Activated CD8-positive, alpha-beta memory T cell treated with anti-CD3 and anti-CD28 coated beads for 48 hours (primary cell): ENCODE results near the gene SLC24A3.

ENCODE experiments used
- DNase-seq, 3 experiments: peaks; one replicate each; pipeline ENCODE4 v3.0.0-alpha.2; 2020; ENCODE audit warnings: low read depth in 2 of 3, low spot score in 2 of 3

The SLC24A3 gene

DNA sequence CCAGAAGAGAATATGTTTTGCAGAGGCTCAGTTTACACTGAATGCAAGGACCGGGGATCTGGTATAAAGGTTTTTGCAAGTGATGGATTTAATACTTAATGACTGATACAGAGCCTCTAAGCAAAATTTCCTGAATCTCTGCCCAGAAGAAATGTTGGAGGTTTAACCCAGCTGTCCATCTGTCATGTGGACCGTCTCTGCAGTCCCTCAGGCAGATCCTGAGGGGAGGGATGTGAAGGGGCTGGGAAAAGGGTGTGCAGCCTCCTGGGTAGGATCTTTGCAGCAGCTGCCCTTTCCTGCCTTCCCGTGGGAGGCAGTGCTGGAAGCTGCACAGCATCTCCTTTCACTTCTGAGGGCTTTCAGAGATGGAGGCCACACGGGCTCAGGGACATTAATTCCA lies 207.0 kb downstream of the SLC24A3 start:
- no peak for DNase-seq

DNA sequence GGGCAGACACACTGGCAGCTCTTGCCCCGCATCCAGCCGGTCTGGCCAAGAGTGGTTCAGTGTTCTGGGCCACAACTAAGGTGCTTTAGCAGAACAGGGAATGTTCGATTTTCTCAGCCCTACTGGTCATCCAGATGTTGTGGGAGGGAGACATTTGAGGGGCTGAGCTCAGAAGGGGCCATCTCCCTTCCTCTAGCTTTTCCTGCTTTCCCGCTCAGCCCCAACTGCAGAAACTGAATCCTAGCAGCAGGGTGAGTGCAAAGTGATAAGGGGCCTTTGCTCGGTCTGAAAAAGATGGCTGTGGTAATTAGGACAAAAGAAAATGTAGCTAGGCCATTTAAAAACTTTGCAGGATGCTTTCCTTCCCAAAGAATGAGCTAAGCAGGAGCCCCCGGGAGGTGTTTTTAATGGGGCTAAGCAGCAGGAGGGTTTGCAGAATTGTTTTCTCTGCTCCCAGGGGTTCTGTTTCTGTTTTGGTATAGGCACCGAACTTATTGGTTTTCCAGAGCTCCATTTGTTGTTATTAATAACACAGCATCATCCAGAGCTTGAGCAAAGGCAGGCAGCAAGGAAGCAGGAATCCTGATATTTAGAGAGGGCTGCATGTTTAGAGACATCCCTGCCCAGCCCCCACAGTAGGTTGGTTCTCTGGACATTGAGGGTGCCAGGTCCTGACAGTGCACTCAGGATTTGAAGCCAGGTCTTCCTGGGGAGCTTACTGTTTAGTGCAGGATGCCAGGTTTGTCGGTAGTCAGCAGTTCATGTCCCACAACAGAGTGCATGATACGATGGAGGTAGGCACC lies 210.9 kb downstream of the SLC24A3 start:
- no peak for DNase-seq

DNA sequence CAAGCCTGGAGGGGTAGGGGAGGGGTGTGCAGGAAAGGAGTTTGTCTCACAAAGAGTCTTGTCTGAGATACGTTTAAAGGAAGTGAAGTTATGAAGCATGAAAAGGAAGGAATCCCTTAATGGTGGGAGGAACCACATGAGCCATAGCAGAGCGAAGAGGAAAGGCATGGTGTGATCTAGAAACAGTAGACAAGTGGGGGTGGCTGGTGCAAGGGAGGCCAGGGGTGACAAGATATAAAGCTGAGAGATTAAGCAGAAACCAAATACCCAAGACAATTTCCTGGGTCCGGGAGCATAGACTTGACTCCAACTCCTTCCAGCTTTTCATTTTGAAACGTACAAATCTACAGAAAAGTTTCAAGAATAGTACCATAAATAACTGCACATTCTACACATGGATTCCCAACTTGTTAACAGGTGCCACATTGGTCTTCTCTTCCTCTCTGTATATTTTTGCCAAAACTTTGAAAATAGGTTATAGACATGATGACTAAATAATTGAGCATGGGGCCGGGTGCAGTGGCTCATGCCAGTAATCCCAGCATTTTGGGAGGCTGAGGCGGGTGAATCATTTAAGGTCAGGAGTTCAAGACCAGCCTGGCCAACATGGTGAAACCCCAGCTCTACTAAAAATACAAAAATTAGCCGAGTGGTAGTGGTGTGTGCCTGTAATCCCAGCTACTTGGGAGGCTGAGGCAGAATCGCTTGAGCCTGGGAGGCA lies 211.6 kb downstream of the SLC24A3 start:
- no peak for DNase-seq

DNA sequence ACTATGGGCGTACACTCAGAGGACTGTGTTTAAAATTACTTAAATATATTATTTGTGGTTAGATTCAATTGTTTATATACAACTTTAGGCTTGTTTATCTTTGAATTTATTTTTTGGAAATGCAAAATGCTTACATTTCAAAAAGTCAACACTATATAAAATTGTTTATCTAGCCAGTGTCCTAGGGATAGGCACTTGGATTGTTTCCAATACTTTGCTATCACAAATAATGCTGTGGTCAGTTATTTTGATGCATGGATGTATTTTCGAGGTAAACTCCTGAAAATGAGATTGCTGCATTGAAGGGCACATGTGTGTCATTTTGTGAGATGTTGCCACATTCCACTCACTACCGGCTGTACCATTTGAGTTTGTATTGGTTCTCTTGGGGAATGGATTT lies 213.9 kb downstream of the SLC24A3 start:
- DNase-seq, result no peak

DNA sequence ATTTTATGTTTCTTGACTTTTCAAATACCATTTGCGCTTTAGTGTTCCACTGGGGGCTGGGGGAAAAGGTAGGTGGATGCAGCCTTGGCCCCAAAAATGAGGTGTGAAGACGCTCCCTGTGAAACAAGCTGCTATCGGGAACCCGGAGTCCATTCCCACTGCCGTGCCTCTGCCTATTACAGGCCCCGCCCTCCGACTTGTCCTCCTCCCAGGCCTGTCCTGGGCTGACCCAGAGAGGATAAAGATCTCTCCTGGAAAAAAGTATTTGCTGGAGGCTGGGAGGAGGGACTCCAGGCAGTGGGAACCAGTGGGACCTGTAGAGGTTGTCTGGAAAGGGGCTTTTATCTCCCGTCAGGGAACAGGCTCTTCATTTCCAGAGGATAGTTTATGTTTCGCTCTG lies 215.0 kb downstream of the SLC24A3 start:
- no peak for DNase-seq

DNA sequence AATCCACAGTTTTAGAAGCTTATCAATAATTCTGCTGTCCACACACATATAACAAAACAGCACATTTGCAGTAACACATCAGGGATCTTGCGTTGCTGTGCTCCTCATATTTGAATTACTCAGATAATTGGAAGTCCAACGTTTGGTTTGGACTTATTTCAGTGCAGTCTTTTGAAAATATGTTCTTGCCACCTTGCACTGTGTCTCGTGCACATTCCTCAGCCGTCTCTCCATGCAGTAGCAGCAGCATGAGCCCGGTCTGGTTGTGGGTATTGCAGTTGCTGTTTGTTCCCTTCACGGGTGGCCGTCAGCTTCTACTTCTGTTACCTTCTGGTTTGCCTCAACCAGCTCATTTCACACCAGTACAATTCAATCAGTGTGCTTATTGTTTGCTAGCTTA lies 215.5 kb downstream of the SLC24A3 start:
- no peak for DNase-seq

DNA sequence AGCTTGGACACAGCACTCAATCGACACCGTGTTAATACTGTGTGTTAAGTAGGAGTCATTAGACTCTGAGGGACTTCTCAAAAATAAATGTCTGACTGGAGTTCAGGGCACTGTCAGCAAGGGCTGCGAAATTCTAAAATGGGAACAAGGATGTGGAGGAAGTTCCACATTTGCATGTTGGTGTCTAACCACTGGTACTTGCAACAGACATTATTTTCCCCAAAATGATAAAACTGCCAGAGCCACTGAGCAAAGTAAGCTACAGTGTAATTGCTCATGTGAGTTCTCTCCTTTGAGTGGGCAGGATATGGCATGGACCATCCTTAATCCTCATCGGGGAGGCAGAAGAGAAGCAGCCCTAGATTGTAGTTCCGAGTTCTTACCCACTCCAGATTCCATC lies 215.9 kb downstream of the SLC24A3 start:
- DNase-seq, result no peak

DNA sequence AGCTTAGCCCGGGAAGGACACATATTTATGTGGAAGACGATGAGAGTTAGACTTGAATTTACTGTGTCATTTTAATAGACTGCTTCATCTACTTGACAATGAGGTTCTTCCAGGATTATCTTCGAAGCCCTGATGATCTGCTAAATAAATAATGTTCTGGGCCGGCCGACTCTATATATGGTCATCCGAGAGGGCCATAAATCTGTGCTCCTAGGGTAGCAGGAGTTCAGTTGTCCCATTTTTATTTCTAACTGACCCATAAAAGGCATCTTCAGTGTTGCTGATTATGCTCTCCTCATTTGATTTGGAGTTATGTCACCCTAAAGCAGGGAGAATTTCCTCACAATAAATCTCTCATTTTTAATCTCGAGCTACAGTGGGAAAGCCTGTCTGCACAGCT lies 217.1 kb downstream of the SLC24A3 start:
- no peak for DNase-seq

DNA sequence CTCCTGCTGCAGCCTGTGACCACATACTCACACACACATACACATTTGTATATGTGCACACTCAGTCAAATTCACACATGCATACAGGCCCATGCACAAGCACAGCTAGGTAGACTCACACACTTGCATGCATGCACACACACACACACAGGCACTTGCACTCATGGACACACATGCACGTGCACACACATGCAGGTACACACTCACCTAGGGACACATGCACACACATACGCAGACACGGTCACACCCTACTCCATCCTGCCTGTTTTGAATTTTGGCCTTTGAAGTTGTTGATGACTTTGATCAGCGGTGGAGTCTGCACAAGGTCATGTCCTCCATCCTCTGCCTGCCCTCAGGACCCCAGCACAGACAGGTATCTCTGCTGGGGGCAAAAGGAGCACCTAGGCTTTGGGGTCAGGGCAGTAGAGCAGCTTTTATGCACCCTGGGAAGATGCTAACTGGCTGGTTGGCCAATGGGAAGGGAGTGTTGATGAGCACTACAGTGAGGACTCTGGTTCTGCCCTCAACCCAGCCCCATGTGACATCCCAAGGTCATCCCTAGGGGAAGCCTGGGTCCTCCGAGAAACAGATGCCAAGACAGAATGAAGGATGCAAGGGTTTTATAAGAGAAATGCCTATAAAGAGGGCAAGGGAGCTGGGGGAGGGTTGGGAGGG lies 218.3 kb downstream of the SLC24A3 start:
- DNase-seq, result no peak

DNA sequence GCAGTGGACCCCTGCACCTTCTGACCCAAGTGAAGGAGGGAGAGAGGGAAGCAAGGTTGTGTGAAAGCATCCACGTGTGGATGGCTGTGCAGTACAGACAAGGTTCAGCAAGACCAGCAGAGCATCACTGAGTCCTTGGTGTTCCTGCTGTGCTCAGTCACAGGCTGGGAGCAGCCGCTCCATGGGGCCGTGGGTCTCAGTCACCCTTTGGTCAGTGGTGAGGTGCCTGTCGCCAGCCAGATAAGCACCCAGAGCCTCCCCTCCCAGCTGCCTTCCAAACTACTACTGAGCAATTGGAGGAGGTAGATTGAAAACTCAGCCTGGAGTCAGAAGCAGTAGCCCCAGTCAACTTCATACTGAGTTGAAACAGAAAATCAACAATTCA lies 218.9 kb downstream of the SLC24A3 start:
- no peak for DNase-seq

DNA sequence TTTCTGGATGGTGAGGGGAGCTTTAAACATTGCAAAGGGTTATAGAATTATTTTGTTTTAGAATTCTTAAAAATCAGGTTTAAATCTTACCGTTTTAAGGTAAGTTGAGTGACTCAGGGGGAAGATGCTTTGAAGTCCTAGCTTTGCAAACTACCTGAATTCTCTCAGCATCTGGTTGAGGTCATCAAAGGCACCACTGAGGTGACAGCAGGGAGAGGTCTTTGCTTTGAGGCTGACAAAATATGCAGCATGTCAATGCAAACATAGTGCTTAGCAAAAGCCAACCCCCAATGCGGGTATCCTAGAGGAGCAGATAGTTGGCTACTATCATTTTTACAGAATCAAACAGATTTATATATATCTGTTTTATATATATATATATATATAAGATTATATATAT lies 219.5 kb downstream of the SLC24A3 start:
- DNase-seq, result no peak

DNA sequence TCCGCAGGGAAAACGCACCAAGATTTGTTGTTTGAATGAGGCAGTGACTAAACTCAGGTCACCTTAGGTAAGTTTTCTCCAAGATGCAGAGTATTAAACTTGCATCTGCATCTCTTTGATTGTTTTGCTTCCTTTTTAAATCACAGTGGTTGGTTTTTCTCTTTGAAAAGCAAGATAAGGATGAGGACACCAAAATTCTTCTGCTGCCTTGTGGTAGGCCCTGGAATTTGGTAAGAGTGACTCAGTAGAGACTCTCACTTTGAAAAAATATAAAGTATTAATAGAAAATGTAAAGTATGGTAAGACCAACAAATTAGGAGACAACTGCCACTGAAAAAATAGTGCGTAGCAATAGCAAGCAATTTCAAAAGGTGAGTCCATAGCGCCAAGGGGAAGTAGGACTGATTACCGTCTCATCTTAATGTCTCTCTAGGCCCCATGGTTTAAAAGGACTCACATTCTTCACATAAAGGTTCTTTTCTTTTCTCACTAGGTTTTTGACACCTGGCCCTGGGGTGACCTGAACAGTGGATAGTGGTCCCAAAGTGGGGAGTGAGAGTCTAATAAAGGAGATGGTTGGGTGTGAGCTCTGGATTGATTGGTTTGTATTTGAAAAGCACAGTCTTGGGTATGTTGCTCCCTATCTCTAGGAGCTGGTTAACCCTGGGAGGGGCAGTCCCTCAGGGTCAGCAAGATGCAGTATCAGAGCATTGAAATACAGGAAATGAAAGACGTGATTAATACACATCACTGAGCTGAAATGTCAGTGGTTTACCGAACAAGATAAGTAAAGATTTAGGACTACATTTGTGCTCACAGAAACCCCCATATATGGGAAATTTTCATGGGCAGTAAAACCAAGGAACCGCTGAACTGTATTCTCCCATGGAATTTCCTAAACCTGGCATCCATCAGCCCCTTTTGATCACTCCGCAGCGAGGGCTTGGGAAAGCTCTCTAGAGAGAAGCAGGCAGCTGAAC lies 221.2 kb downstream of the SLC24A3 start:
- DNase-seq, result no peak

DNA sequence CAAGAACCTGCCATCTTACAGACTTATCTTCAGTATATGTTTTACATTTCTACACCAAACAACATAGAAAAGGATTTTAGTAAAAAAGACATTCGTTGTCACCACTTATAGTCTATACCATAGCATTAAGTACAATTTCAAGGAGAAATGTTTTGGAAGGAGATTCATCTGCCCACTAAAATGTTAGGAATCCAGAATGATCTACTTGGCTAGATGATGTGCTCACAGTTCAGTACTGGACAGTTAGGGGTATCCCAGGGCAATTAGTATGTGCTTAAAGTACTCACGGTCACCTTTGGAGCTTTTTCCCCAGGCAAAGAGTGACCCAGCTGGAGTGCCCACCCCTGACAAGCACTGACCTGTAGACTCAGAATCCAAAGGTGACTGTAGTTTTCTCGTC lies 222.9 kb downstream of the SLC24A3 start:
- DNase-seq, result no peak

DNA sequence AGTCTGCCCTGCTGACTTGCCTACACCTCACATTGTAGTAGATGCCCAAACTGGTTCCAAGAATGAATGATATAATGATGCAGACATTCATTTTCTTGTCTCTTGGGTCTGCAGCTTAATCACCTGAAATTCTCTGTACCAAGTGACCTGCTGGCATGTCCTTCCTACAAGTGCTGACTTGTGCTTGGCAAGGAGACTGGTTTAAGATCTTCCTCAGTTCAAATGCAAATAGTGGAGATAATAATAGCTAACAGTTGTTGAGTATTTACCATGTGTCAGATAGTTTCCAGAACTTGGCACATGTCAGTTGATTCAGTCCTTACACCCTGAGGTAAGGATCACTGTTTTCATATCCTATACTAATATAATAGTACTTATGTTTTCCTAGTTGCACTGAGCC lies 223.4 kb downstream of the SLC24A3 start:
- DNase-seq, result no peak

DNA sequence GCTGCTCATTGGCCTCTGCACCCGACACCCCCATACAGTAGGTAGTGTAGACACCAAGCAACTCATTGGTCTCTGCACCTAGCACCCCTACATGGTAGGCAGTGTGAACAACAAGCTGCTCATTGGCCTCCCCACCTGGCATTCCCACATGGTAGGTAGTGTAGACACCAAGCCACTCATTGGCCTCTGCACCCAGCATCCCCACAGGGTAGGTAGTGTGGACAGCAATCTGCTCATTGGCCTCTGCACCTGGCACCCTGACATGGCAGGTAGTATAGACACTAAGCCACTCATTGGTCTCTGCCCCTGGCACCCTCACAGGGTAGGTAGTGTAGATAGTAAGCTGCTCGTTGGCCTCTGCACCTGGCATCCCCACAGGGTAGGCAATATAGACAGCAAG lies 226.0 kb downstream of the SLC24A3 start:
- no peak for DNase-seq

DNA sequence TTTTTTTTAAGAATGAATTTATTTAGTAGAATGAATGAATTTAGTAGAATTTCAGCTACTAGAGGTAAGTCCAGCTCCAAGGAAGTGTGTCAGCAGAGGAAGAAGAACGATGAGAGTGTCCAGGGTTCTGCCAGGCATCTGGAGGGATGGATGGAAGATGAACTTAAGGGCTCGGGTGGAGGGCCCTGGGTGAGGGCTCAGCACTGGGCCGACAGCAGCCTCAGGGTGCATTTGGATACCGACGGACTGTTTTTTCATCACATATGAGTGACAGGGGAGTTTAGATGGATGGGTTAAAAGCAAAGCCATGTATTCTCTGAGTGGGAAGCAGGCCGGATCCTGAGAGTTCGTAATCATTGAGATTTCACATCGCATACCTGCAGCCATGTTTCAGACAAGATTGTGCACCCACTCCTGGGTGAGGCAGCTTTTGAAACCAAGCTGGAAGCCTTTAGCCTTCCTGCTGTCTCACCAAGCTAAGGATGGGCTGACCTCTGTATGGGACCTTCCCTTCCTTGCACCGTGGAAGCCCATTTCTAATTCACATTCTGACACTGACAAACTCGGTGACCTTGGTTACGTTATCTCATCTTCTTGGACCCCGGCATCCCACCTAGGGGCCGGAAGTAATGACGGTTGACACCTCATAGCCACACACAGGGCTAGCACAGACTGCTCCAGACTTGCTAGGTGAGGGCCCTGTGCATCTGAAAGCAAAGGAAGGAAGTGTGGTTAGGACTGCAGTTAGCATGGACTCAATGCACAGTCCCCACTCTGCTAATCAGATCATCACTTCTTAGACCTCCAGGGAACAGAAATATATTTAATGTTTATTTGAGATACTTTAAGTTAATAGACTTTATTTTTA lies 228.5 kb downstream of the SLC24A3 start:
- DNase-seq, result no peak

DNA sequence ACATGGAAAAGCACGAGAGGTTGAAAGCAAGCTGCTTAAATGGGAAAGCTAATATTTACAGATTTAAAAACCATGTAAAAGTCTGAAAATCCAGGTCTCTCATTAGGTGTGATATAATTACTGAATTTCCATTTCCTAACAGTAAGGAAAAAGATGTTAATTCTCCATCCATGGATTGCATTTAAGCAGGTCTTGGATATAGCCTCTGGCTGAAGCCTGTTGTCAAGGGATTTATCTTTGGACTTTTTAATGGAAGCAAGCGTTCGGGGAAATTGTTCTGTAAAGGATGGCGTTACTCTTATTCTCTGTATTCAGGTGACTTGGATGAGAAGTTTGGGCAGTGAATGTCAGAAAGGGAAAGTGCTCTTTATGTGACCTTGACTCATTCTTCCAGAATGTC lies 233.8 kb downstream of the SLC24A3 start:
- DNase-seq, result no peak

DNA sequence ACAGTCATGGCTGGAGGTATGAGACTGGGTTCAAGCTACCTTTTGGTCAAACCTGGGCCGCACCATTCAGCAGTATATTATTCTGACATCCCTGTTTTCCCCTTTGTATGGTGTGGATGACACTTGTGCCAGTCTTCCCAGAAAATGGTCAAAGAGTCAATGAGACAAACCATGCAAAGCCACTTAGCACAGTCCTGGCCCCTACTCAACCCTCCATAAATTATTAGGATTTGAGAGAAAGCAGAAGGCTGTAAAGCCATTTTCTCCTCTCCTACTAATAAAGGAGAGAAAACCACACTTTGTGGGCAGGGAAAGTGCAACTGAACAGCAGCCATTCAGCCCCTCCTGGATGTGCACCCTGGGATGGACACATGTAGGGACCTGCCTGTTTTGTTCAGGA lies 236.2 kb downstream of the SLC24A3 start:
- no peak for DNase-seq

DNA sequence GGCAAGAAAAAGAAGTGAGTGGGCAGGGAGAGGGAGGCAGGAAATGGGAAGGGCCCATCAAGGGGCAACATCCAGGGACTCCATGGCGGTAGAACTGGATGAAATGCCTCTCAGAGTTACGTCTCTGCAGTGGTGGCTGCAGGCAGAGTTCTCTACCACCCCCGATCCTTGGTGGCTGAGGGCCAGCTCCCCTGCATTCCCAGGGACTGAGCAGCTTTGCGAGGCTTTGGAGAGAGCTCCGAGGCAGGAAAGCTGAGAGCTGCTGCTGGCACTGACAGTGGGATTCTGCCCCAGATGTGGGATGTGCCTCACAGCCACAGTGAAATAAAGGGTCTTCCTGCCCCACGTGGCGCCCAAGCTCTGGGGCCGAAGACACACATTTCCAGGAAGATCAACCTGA lies 236.6 kb downstream of the SLC24A3 start:
- DNase-seq, result no peak

DNA sequence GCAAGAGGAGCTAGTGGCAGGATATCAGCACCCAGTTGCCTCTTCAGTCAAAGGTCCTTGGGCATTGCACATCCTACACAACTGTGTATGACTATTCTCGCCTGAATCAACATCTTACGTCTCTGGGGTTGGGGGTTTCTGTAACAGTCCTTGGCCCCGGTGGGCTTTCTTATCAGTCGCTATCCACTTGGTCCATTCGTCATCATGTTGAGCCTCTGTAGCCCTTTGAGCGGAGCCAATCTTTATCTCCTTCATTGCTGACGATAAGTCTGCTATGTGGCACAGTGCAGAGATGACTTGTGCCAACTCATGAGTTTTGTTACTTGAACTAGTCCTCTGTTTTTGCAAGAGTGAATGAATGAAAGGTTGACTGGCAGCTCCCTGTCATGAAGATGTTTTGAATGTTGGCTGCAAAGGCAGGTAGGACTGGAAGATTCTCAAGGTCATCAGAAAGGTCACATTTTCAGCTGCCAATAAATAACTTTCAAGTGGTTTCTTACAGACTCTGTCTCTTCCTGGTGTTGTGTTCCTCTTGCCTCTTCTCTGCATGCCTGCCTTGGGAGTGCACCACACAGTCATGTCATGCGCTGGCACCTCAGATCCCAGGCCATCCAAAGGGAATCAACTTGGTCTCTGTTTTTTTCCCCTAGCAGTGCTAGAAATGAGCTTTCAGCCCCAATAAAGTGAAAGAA lies 238.9 kb downstream of the SLC24A3 start:
- no peak for DNase-seq
